ENCODE results near the gene ARHGEF12. TPM values are rescaled to one million over a fixed set of nuclear protein-coding genes. Genes with fewer than 3 reads are reported as not detected.

The ARHGEF12 gene
- total RNA-seq, 4 donors from 2014 or later: 75.9 to 116 (median 94.3) TPM

DNA sequence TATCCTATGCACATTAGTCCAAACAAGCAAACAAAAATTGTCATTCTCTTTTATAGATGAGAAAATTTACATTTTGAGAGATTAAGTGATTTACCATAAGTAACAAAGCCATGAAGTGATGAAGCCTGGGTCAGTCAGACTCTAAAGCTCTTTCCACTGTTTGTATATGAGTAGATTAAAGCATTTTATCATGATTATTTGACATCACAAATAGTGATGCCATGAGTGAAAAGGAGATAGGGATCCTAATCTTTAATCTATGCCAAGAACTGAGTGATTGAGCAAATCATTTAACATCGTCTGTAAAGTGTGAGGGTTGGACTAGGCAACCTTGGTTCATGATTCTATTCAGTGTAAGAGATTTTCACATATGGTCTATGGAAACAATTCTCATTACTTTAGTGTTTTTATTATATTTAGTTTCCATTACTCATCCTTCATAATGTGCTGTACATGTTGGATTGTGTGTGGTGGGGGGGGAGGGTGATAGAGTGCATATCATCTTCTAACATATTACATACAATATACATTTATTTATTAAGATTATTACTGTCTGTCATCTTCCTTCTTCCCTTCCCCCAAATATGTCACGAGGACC, 50.7 kb downstream of the ARHGEF12 start:
- in situ Hi-C loops (cut with MboI; ENCODE audit: low pct_ligation_motif_present in 1 of 4, low pct_unique_long_range_greater_than_20kb in 1 of 4, low sequenced_read_pairs in 3 of 4): no loop called here
- H3K9me3 ChIP-seq: no peaks in the 10 kb centered on the region
- DNase-seq: no peak
- peaks cover 9 to 59% (median 30%) of the 10 kb centered on the region in 4 donors for H3K4me1 ChIP-seq
- no peak overlapping the region for H3K27ac ChIP-seq
- intact Hi-C loops (cut with DNase I; ENCODE audit: low total_unique reads): no loop called here
- TF ChIP-seq POLR2A (IDR thresholded peaks at IDR 0.05): no peak
- TF ChIP-seq POLR2AphosphoS5 (IDR thresholded peaks at IDR 0.05): no peak
- WGBS, 2 donors (ENCODE audit: low coverage in 1 of 2): 67 to 76% methylated on average over 2 of the region's 2 CpGs
- H3K36me3 ChIP-seq: no peaks in the 10 kb centered on the region
- H3K27me3 ChIP-seq: no peaks in the 10 kb centered on the region
- no peak overlapping the region for H3K4me3 ChIP-seq

- DNase-seq: no peak
- TF ChIP-seq POLR2A (IDR thresholded peaks at IDR 0.05): no peak
- TF ChIP-seq EP300 (IDR thresholded peaks at IDR 0.05; ENCODE audit: low read depth): no peak
- no peak for TF ChIP-seq CTCF (IDR thresholded peaks at IDR 0.05)
- TF ChIP-seq POLR2AphosphoS5 (IDR thresholded peaks at IDR 0.05): no peak
- in situ Hi-C loops (cut with MboI; ENCODE audit: low pct_ligation_motif_present in 1 of 4, low pct_unique_long_range_greater_than_20kb in 1 of 4, low sequenced_read_pairs in 3 of 4): no loop called here
- H3K9me3 ChIP-seq: no peaks in the 10 kb centered on the region
- H3K27me3 ChIP-seq: no peaks in the 10 kb centered on the region
- H3K36me3 ChIP-seq: no peaks in the 10 kb centered on the region
- H3K27ac ChIP-seq: no peak overlapping the region
- intact Hi-C loops (cut with DNase I; ENCODE audit: low total_unique reads): no loop called here
- no peak overlapping the region for H3K4me3 ChIP-seq
- peaks cover 7 to 64% (median 33%) of the 10 kb centered on the region in 4 donors for H3K4me1 ChIP-seq
Measured at GRCh38 chr11:120388261-120388660, 52.0 kb downstream of the ARHGEF12 start.

- DNase-seq: no peak
- no peak overlapping the region for H3K27ac ChIP-seq
- in situ Hi-C loops (cut with MboI; ENCODE audit: low pct_ligation_motif_present in 1 of 4, low pct_unique_long_range_greater_than_20kb in 1 of 4, low sequenced_read_pairs in 3 of 4): no loop called here
- TF ChIP-seq POLR2AphosphoS5 (IDR thresholded peaks at IDR 0.05) (no peak), POLR2A (IDR thresholded peaks at IDR 0.05) (no peak), EP300 (IDR thresholded peaks at IDR 0.05; ENCODE audit: low read depth) (no peak), CTCF (IDR thresholded peaks at IDR 0.05) (no peak)
- no peaks in the 10 kb centered on the region for H3K27me3 ChIP-seq
- H3K9me3 ChIP-seq: no peaks in the 10 kb centered on the region
- no peaks in the 10 kb centered on the region for H3K36me3 ChIP-seq
- intact Hi-C loops (cut with DNase I; ENCODE audit: low total_unique reads): no loop called here
- H3K4me1 ChIP-seq: peaks cover 7 to 64% (median 33%) of the 10 kb centered on the region in 4 donors
- H3K4me3 ChIP-seq: no peak overlapping the region
- WGBS, 2 donors (ENCODE audit: low coverage in 1 of 2): 83 to 84% methylated on average over 5 of the region's 5 CpGs
Measured at GRCh38 chr11:120389693-120390584, 53.7 kb downstream of the ARHGEF12 start.

GRCh38 chr11:120390585-120390922, 54.3 kb downstream of the ARHGEF12 start:
- DNase-seq: no peak
- WGBS, 2 donors (ENCODE audit: low coverage in 1 of 2): 33 to 81% methylated on average over 1 of the region's 1 CpG
- intact Hi-C loops (cut with DNase I; ENCODE audit: low total_unique reads): no loop called here
- H3K36me3 ChIP-seq: no peaks in the 10 kb centered on the region
- TF ChIP-seq EP300 (IDR thresholded peaks at IDR 0.05; ENCODE audit: low read depth): no peak
- TF ChIP-seq POLR2AphosphoS5 (IDR thresholded peaks at IDR 0.05): no peak
- TF ChIP-seq POLR2A (IDR thresholded peaks at IDR 0.05): no peak
- no peak for TF ChIP-seq CTCF (IDR thresholded peaks at IDR 0.05)
- in situ Hi-C loops (cut with MboI; ENCODE audit: low pct_ligation_motif_present in 1 of 4, low pct_unique_long_range_greater_than_20kb in 1 of 4, low sequenced_read_pairs in 3 of 4): no loop called here
- no peaks in the 10 kb centered on the region for H3K9me3 ChIP-seq
- no peaks in the 10 kb centered on the region for H3K27me3 ChIP-seq
- H3K4me3 ChIP-seq: no peak overlapping the region
- no peak overlapping the region for H3K27ac ChIP-seq
- H3K4me1 ChIP-seq: peaks cover 7 to 58% (median 30%) of the 10 kb centered on the region in 4 donors

Data from transverse colon (tissue), 4 donors.